ENCODE data around the gene RBM33.

The RBM33 gene

GRCh38 chr7:155770241-155770640, 125.8 kb downstream of the RBM33 start:
- DNase-seq (ENCODE audit: low read depth): peak; percentile 31

GRCh38 chr7:155773531-155773930, 129.1 kb downstream of the RBM33 start:
- peak; percentile 77 for DNase-seq (ENCODE audit: low read depth)

- no peak for DNase-seq (ENCODE audit: low read depth)
These were observed 130.5 kb downstream of the RBM33 start for GRCh38 chr7:155774947-155775346.

- no peak for DNase-seq (ENCODE audit: low read depth)
These were observed 131.2 kb downstream of the RBM33 start for GRCh38 chr7:155775691-155776090.

- no peak for DNase-seq (ENCODE audit: low read depth)
These were observed 132.1 kb downstream of the RBM33 start for GRCh38 chr7:155776606-155777005.

GRCh38 chr7:155778349-155778748, 133.9 kb downstream of the RBM33 start:
- DNase-seq (ENCODE audit: low read depth): no peak

GRCh38 chr7:155780884-155781283, 136.4 kb downstream of the RBM33 start:
- DNase-seq (ENCODE audit: low read depth): no peak

- no peak for DNase-seq (ENCODE audit: low read depth)
These were observed 137.0 kb downstream of the RBM33 start for GRCh38 chr7:155781433-155781832.

- DNase-seq (ENCODE audit: low read depth): no peak
These were observed 138.0 kb downstream of the RBM33 start for GRCh38 chr7:155782466-155782865.

GRCh38 chr7:155785536-155785935, 141.1 kb downstream of the RBM33 start:
- DNase-seq (ENCODE audit: low read depth): no peak

- no peak for DNase-seq (ENCODE audit: low read depth)
These were observed 142.0 kb downstream of the RBM33 start for GRCh38 chr7:155786491-155786890.

GRCh38 chr7:155787171-155787851, 142.8 kb downstream of the RBM33 start:
- peak; percentile 51 for DNase-seq (ENCODE audit: low read depth)

GRCh38 chr7:155788616-155789000, 144.1 kb downstream of the RBM33 start:
- DNase-seq (ENCODE audit: low read depth): no peak

- no peak for DNase-seq (ENCODE audit: low read depth)
These were observed 144.7 kb downstream of the RBM33 start for GRCh38 chr7:155789001-155789725.

- no peak for DNase-seq (ENCODE audit: low read depth)
These were observed 146.2 kb downstream of the RBM33 start for GRCh38 chr7:155790666-155791065.

- no peak for DNase-seq (ENCODE audit: low read depth)
These were observed 146.8 kb downstream of the RBM33 start for GRCh38 chr7:155791214-155791737.

GRCh38 chr7:155791836-155792235, 147.4 kb downstream of the RBM33 start:
- no peak for DNase-seq (ENCODE audit: low read depth)

- no peak for DNase-seq (ENCODE audit: low read depth)
These were observed 148.0 kb downstream of the RBM33 start for GRCh38 chr7:155792315-155792960.

- no peak for DNase-seq (ENCODE audit: low read depth)
These were observed 148.6 kb downstream of the RBM33 start for GRCh38 chr7:155792999-155793560.

- DNase-seq (ENCODE audit: low read depth): no peak
These were observed 149.3 kb downstream of the RBM33 start for GRCh38 chr7:155793720-155794119.

- no peak for DNase-seq (ENCODE audit: low read depth)
These were observed 149.7 kb downstream of the RBM33 start for GRCh38 chr7:155794196-155794595.

- no peak for DNase-seq (ENCODE audit: low read depth)
These were observed 150.9 kb downstream of the RBM33 start for GRCh38 chr7:155795401-155795800.

GRCh38 chr7:155795951-155796350, 151.5 kb downstream of the RBM33 start:
- DNase-seq (ENCODE audit: low read depth): no peak
